Keratinocyte (primary cell): Measurements from ENCODE around the gene EMCN. TPM values are rescaled to one million over a fixed set of nuclear protein-coding genes. Genes with fewer than 3 reads are reported as not detected.

Experiments
- DNase-seq: peaks from one replicate; pipeline ENCODE4 v3.0.0-alpha.2; 2011; ENCODE audit warnings: low read depth, missing footprints, low spot score
- FAIRE-seq: peaks from 2 replicates; lab custom pipeline; 2011; peaks lifted over from hg19 to GRCh38; lab: Jason Lieb, UNC
- H2AFZ ChIP-seq: 2 replicates; pipeline ENCODE4 v1.6.0; 2012; ENCODE audit warnings: low read length, control low read depth, inconsistent platforms; ENCODE audit not compliant: control insufficient read depth
- H3K27ac ChIP-seq: 2 replicates; pipeline ENCODE4 v1.5.1; 2011; ENCODE audit warnings: low read length; ENCODE audit not compliant: control insufficient read depth, insufficient read depth
- H3K27me3 ChIP-seq: 3 replicates; pipeline ENCODE4 v1.6.0; 2011; ENCODE audit warnings: low read length; ENCODE audit not compliant: control insufficient read depth, insufficient read depth; ENCODE audit errors: extremely low read depth
- H3K36me3 ChIP-seq, 2 experiments: 2 replicates in 1 of 2; 3 replicates in 1 of 2; pipeline ENCODE4 v1.5.1; 2011; ENCODE audit warnings: low read length in 2 of 2, mild to moderate bottlenecking in 1 of 2; ENCODE audit not compliant: control insufficient read depth in 2 of 2, insufficient read depth in 2 of 2; ENCODE audit errors: extremely low read depth in 1 of 2
- H3K4me1 ChIP-seq: 3 replicates; pipeline ENCODE4 v1.5.1; 2011; ENCODE audit warnings: low read length; ENCODE audit not compliant: control insufficient read depth, insufficient read depth; ENCODE audit errors: extremely low read depth
- H3K4me2 ChIP-seq: 3 replicates; pipeline ENCODE4 v1.6.0; 2011; ENCODE audit warnings: low read depth, low read length; ENCODE audit not compliant: control insufficient read depth, insufficient read depth; ENCODE audit errors: extremely low read depth
- H3K4me3 ChIP-seq, 3 experiments: fragments of 200-600 bp in 1 of 3; sonication (generic) in 1 of 3; 2 replicates in 2 of 3; 3 replicates in 1 of 3; pipeline ENCODE4 v1.5.1; 2011 to 2016; ENCODE audit warnings: low read length in 3 of 3, mild to moderate bottlenecking in 3 of 3, control low read depth in 2 of 3, inconsistent platforms in 1 of 3, low read depth in 1 of 3, mixed read lengths in 1 of 3, mixed run types in 1 of 3, moderate library complexity in 1 of 3; ENCODE audit not compliant: control insufficient read depth in 2 of 3, insufficient read depth in 2 of 3; ENCODE audit errors: extremely low read depth in 1 of 3
- H3K79me2 ChIP-seq: 2 replicates; pipeline ENCODE4 v1.6.0; 2012; ENCODE audit warnings: low read length; ENCODE audit not compliant: control insufficient read depth, insufficient read depth
- H3K9ac ChIP-seq: 3 replicates; pipeline ENCODE4 v1.6.0; 2011; ENCODE audit warnings: low read length; ENCODE audit not compliant: control insufficient read depth, insufficient read depth; ENCODE audit errors: extremely low read depth
- H3K9me1 ChIP-seq: 3 replicates; pipeline ENCODE4 v1.6.0; 2011; ENCODE audit warnings: low read length; ENCODE audit not compliant: control insufficient read depth, insufficient read depth; ENCODE audit errors: extremely low read depth
- H3K9me3 ChIP-seq: 2 replicates; pipeline ENCODE4 v1.5.1; 2012; ENCODE audit warnings: low read depth, low read length; ENCODE audit not compliant: control insufficient read depth
- H4K20me1 ChIP-seq: 3 replicates; pipeline ENCODE4 v1.6.0; 2011; ENCODE audit warnings: low read length; ENCODE audit not compliant: control insufficient read depth, insufficient read depth; ENCODE audit errors: extremely low read depth
- EZH2 ChIP-seq: IDR thresholded peaks from one replicate; pipeline ENCODE4 v1.6.1; 2012; ENCODE audit warnings: inconsistent platforms, mild to moderate bottlenecking, low read length, moderate library complexity
- dilution Hi-C: fragments of 300-500 bp; cut with MboI; formaldehyde crosslinking; loops from one replicate; pipeline ENCODE4 v1.7.0; 2020; ENCODE audit warnings: low sequenced_read_pairs; ENCODE audit not compliant: extremely low pct_ligation_motif_present
- polyA plus RNA-seq, 5 experiments: library from polyadenylated mRNA; depleted of rRNA in 3 of 5; stranded (reverse) in 3 of 5; stranded (forward) in 1 of 5; unstranded in 1 of 5; fragments of >200 nt; gene quantifications; 1 replicate in 1 of 5; 2 replicates in 3 of 5; 3 replicates in 1 of 5; pipeline versions ENCODE4 v1.2.1 to v1.2.3, GENCODE V29; 2011 to 2012; ENCODE audit warnings: missing spikeins in 2 of 5, low read depth in 1 of 5, low replicate concordance in 1 of 5
- TF ChIP-seq, protein P1 (sequence below), 3 experiments: IDR thresholded peaks in 1 of 3; conservative IDR thresholded peaks in 1 of 3; optimal IDR thresholded peaks in 1 of 3; 2 replicates in 2 of 3; 3 replicates in 1 of 3; pipeline versions ENCODE3 to v1.5.1; 2011; ENCODE audit warnings: low read length in 3 of 3, mild to moderate bottlenecking in 3 of 3, moderate library complexity in 2 of 3, control low read depth in 1 of 3, inconsistent platforms in 1 of 3; ENCODE audit not compliant: insufficient read depth in 2 of 3; ENCODE audit errors: extremely low read depth in 1 of 3

EMCN gene
- polyA plus RNA-seq, 1 donor (not counting 4 experiments of a cell fraction or from before 2014, with no cell fraction given) = not detected

DNA sequence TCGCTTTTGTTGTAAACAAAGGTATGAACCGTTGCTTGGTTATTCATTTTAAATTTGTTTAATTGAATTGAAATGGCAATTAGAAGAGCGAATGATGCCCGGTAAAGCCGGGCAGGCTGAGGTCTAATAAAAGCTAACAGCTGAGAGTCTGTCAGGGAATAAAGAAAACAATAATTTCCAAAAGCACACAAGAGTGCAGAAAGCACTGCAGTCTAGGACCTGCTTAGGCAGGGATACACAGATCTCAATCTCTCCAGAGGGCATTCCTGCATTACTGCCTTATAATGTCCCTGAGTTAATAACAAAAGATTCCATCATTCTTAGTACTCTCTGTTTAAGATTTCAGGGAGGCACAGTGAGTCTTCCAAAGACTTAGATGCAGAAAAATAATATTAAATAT lies 27.6 kb upstream of the EMCN start:
- no peaks in the 10 kb centered on the region for H3K36me3 ChIP-seq
- FAIRE-seq (no peak), DNase-seq (no peak)
- no peaks in the 10 kb centered on the region for H3K4me1 ChIP-seq
- no peaks in the 10 kb centered on the region for H3K27me3 ChIP-seq
- no peaks in the 10 kb centered on the region for H4K20me1 ChIP-seq
- no peaks in the 10 kb centered on the region for H3K79me2 ChIP-seq
- no peaks in the 10 kb centered on the region for H3K9me3 ChIP-seq
- no peaks in the 10 kb centered on the region for H3K9me1 ChIP-seq
- dilution Hi-C loops = no loop called here
- no peak overlapping the region for H2AFZ ChIP-seq
- H3K4me2 ChIP-seq = no peak overlapping the region
- H3K4me3 ChIP-seq = no peak overlapping the region
- TF ChIP-seq, protein P1, sequence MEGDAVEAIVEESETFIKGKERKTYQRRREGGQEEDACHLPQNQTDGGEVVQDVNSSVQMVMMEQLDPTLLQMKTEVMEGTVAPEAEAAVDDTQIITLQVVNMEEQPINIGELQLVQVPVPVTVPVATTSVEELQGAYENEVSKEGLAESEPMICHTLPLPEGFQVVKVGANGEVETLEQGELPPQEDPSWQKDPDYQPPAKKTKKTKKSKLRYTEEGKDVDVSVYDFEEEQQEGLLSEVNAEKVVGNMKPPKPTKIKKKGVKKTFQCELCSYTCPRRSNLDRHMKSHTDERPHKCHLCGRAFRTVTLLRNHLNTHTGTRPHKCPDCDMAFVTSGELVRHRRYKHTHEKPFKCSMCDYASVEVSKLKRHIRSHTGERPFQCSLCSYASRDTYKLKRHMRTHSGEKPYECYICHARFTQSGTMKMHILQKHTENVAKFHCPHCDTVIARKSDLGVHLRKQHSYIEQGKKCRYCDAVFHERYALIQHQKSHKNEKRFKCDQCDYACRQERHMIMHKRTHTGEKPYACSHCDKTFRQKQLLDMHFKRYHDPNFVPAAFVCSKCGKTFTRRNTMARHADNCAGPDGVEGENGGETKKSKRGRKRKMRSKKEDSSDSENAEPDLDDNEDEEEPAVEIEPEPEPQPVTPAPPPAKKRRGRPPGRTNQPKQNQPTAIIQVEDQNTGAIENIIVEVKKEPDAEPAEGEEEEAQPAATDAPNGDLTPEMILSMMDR (optimal IDR thresholded peaks at IDR 0.05 in 1 of 3, IDR thresholded peaks at IDR 0.05 in 1 of 3, conservative IDR thresholded peaks at IDR 0.05 in 1 of 3; ENCODE audit: extremely low read depth in 1 of 3, insufficient read depth in 2 of 3, low read length in 3 of 3) = no peak
- TF ChIP-seq EZH2 = no peak
- H3K27ac ChIP-seq = no peak overlapping the region
- H3K9ac ChIP-seq = no peak overlapping the region

DNA sequence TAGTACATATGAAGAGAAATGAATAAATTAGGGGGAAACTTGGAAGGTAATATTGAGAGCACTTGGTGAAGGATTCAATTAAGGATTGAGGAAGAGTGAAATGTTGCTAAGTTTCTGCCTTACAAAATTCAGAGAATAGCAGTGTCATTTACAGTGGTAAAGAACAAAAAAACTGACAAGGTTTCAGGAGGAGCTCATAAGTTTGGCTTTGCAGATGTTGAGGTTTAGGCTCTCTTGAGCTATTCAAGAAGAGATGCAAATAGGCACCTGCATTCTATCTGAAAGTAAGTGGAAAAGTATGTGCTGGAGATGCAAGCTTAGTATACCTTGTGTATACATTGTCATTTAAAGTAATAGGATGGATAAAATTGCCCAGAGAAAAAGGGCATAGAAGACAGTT lies 22.3 kb upstream of the EMCN start:
- Histone ChIP-seq H2AFZ (no peak overlapping the region), H3K27ac (no peak overlapping the region), H3K79me2 (no peaks in the 10 kb centered on the region), H3K36me3 (no peaks in the 10 kb centered on the region), H3K27me3 (no peaks in the 10 kb centered on the region), H3K4me2 (no peak overlapping the region), H3K9me1 (no peaks in the 10 kb centered on the region), H4K20me1 (no peaks in the 10 kb centered on the region), H3K9me3 (no peaks in the 10 kb centered on the region), H3K4me3 (no peak overlapping the region), H3K9ac (no peak overlapping the region), H3K4me1 (no peaks in the 10 kb centered on the region)
- no peak for TF ChIP-seq EZH2
- TF ChIP-seq, protein P1 (optimal IDR thresholded peaks at IDR 0.05 in 1 of 3, IDR thresholded peaks at IDR 0.05 in 1 of 3, conservative IDR thresholded peaks at IDR 0.05 in 1 of 3; ENCODE audit: extremely low read depth in 1 of 3, insufficient read depth in 2 of 3, low read length in 3 of 3) = no peak
- no peak for DNase-seq
- dilution Hi-C loops = no loop called here
- FAIRE-seq = no peak
